ENCODE data around the gene SELL. TPM values are rescaled to one million over a fixed set of nuclear protein-coding genes. Genes with fewer than 3 reads are reported as not detected.
"Not testable (repeated sequence)": the region's sequence is repeated elsewhere in the genome, so short reads cannot be mapped to it uniquely, and the experiment has no call there.

SELL gene
- total RNA-seq, 4 donors from 2014 or later, result 2.1 to 8.2 TPM; not detected in 2

DNA sequence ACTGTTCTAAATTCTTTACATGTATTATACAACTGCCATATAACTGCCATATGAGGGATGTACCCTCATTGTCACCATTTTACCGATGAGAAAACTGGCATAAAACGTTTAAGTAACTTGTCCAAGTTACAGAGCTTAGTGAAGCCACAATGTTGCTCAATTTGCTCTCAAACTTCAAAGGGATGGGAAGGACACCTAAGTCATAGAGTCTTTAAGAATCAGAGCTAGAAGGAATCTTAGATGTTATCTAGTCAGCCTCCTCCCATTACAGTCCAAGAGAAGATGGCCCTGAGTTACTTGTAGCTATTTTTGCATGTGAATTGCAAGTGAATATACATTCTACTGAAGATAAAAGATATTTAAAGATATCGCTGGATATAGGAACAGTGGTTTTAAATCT lies 31.7 kb downstream of the SELL start:
- TF ChIP-seq EP300 (IDR thresholded peaks at IDR 0.05) (no peak), POLR2A (IDR thresholded peaks at IDR 0.05) (no peak), POLR2AphosphoS5 (IDR thresholded peaks at IDR 0.05) (no peak)
- TF ChIP-seq, protein P1, sequence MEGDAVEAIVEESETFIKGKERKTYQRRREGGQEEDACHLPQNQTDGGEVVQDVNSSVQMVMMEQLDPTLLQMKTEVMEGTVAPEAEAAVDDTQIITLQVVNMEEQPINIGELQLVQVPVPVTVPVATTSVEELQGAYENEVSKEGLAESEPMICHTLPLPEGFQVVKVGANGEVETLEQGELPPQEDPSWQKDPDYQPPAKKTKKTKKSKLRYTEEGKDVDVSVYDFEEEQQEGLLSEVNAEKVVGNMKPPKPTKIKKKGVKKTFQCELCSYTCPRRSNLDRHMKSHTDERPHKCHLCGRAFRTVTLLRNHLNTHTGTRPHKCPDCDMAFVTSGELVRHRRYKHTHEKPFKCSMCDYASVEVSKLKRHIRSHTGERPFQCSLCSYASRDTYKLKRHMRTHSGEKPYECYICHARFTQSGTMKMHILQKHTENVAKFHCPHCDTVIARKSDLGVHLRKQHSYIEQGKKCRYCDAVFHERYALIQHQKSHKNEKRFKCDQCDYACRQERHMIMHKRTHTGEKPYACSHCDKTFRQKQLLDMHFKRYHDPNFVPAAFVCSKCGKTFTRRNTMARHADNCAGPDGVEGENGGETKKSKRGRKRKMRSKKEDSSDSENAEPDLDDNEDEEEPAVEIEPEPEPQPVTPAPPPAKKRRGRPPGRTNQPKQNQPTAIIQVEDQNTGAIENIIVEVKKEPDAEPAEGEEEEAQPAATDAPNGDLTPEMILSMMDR (IDR thresholded peaks at IDR 0.05), result no peak
- no peaks in the 10 kb centered on the region for H3K9me3 ChIP-seq
- no peak overlapping the region for H3K27ac ChIP-seq
- WGBS, 2 donors (ENCODE audit: low coverage in 1 of 2), result 61 to 85% methylated on average over 3 of the region's 3 CpGs
- ATAC-seq, result no peak
- peaks cover 24% of the 10 kb centered on the region for H3K27me3 ChIP-seq
- no peaks in the 10 kb centered on the region for H3K36me3 ChIP-seq
- H3K4me3 ChIP-seq, result no peak overlapping the region
- no peaks in the 10 kb centered on the region for H3K4me1 ChIP-seq

DNA sequence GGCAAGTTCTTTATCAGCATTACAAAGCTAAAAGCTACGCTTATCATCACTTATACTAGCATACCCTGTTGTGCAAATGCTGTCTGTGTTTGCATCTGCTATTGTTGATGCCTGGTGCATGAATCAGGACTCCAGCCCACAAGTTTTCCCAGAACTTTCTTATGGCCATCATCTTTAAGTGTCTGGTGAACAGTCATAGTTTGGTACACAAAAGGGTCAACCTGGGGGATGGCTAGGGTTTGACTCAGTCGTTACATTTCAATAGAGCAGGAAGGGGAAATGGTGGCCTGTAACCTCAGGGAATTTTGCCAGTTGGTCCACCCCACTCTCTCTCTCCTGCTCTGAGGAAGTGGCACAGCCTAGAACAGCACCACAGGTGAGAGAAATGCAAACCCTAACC lies 35.4 kb downstream of the SELL start:
- no peak for ATAC-seq
- WGBS, 2 donors (ENCODE audit: low coverage in 1 of 2), result 71 to 100% methylated on average over 1 of the region's 2 CpGs

DNA sequence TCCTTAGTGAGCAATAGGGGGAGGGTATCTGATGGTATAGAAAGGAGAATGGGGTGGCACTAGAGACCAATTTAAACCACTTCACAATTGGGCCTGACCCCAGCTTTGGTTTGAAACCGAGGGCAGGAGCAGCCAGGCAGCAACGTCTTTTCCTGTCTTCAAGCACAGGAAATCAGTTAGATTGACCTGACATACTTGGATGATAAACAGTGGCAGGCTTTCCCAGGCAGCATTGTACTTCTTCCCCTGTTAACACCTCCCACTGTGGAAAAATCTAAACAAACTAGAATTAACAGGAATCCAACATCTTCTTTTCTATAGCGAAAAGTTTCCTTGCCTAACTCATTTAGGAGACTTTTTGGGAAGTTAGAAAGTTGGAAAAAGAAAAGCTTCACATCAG lies 40.6 kb downstream of the SELL start:
- TF ChIP-seq, protein P1 (IDR thresholded peaks at IDR 0.05), result no peak
- no peak for TF ChIP-seq POLR2A (IDR thresholded peaks at IDR 0.05)
- Histone ChIP-seq H3K27ac (no peak overlapping the region), H3K36me3 (no peaks in the 10 kb centered on the region), H3K9me3 (no peaks in the 10 kb centered on the region), H3K27me3 (no peaks in the 10 kb centered on the region), H3K4me1 (no peaks in the 10 kb centered on the region), H3K4me3 (no peak overlapping the region)
- 18 to 50% methylated on average over 1 to 3 of the region's 3 CpGs for WGBS, 2 donors (ENCODE audit: low coverage in 1 of 2)
- ATAC-seq, result no peak

More for the DNA sequence above, 35.4 kb downstream of the SELL start:
- Histone ChIP-seq H3K27ac (no peak overlapping the region), H3K4me3 (no peak overlapping the region), H3K27me3 (peaks cover 2% of the 10 kb centered on the region), H3K36me3 (no peaks in the 10 kb centered on the region), H3K4me1 (no peaks in the 10 kb centered on the region), H3K9me3 (no peaks in the 10 kb centered on the region)
- TF ChIP-seq EP300 (IDR thresholded peaks at IDR 0.05) (no peak), POLR2AphosphoS5 (IDR thresholded peaks at IDR 0.05) (no peak), POLR2A (IDR thresholded peaks at IDR 0.05) (no peak)
- TF ChIP-seq, protein P1 (IDR thresholded peaks at IDR 0.05), result no peak

DNA sequence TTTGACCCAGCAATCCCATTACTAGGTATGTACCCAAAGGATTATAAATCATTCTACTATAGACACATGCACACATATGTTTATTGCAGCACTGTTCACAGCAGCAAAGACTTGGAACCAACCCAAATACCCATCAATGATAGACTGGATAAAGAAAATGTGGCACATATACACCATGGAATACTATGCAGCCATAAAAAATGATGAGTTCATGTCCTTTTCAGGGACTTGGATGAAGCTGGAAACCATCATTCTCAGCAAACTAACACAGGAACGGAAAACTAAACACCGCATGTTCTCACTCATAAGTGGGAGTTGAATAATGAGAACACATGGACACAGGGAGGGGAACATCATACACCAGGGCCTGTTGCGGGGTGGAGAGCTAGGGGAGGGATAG lies 41.2 kb downstream of the SELL start:
- H3K36me3 ChIP-seq, H3K4me1 ChIP-seq, H3K9me3 ChIP-seq, H3K27me3 ChIP-seq, H3K4me3 ChIP-seq, H3K27ac ChIP-seq, ATAC-seq: not testable (repeated sequence)
- 71 to 88% methylated on average over 3 of the region's 3 CpGs for WGBS, 2 donors (ENCODE audit: low coverage in 1 of 2)

DNA sequence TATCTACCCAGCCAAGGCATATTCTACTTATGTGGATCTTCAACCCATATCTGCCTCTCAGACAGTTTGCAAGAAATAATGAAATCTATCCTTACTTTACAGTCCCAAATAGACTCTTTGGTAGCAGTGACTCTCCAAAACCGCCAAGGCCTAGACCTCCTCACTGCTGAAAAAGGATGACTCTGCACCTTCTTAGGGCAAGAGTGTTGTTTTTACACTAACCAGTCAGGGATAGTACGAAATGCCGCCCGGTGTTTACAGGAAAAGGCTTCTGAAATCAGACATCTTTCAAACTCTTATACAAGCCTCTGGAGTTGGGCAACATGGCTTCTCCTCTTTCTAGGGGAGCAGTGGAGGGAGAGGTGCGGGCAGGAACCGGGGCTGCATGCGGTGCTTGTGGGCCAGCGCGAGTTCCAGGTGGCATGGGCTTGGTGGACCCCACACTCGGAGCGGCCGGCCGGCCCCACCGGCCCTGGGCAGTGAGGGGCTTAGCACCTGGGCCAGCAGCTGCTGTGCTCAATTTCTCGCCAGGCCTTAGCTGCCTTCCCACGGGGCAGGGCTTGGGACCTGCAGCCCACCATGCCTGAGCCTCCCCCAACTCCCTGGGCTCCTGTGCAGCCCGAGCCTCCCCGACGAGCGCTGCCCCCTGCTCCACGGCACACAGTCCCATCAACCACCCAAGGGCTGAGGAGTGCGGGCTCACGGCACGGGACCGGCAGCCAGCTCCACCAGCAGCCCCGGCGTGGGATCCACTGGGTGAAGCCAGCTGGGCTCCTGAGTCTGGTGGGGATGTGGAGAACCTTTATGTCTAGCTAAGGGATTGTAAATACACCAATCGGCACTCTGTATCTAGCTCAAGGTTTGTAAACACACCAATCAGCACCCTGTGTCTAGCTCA lies 43.5 kb downstream of the SELL start:
- H3K4me3 ChIP-seq, H3K9me3 ChIP-seq, ATAC-seq, H3K27ac ChIP-seq, H3K27me3 ChIP-seq, H3K36me3 ChIP-seq, H3K4me1 ChIP-seq: not testable (repeated sequence)
- WGBS, 2 donors (ENCODE audit: low coverage in 1 of 2), result 89% methylated on average over 4 of the region's 28 CpGs; no CpG with 5 or more reads in 1 of the 2 donors

DNA sequence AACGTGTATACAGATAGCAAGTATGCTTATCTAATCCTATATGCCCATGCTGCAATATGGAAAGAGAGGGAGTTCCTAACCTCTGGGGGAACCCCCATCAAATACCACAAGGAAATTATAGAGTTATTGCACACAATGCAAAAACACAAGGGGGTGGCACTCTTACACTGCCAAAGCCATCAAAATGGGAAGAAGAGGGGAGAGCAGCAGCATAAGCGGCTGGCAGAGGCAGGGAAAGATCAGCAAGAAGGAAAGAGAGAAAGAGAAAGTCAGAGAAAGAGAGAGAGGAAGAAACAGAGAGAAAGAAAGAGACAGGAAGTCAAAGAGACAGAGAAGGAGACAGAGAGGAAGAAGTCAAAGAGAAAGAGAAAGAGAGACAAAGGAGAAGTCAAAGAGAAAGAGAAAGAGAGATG lies 44.2 kb downstream of the SELL start:
- not testable (repeated sequence) for ATAC-seq, H3K4me1 ChIP-seq, H3K27me3 ChIP-seq, H3K4me3 ChIP-seq, H3K27ac ChIP-seq, H3K36me3 ChIP-seq, H3K9me3 ChIP-seq
- 64% methylated on average over 2 of the region's 2 CpGs; no CpG with 5 or more reads in 1 of the 2 donors for WGBS, 2 donors (ENCODE audit: low coverage in 1 of 2)

DNA sequence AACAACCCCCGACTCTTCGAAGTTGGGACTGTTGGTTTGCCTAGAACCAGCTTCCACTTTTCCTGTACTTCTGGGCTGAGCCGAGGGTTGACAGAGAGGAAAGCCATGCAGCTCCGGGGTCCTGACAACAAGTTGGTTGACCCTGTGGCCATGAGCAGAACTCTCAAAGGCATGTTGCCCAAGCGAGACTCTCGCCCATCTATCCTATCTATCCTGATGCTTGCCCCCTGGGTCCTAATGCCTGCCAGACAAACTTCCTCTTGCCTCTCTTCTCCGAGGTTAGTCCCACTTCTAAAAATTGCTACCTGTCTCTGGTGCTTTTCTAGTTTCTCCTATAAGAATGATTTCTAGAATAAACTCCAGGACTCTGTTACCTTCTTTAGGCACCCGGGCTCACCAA lies 48.7 kb downstream of the SELL start:
- not testable (repeated sequence) for H3K4me1 ChIP-seq, H3K4me3 ChIP-seq, H3K27me3 ChIP-seq, H3K9me3 ChIP-seq, H3K36me3 ChIP-seq, H3K27ac ChIP-seq, ATAC-seq
- WGBS, 2 donors (ENCODE audit: low coverage in 1 of 2), result 61 to 62% methylated on average over 6 of the region's 8 CpGs

DNA sequence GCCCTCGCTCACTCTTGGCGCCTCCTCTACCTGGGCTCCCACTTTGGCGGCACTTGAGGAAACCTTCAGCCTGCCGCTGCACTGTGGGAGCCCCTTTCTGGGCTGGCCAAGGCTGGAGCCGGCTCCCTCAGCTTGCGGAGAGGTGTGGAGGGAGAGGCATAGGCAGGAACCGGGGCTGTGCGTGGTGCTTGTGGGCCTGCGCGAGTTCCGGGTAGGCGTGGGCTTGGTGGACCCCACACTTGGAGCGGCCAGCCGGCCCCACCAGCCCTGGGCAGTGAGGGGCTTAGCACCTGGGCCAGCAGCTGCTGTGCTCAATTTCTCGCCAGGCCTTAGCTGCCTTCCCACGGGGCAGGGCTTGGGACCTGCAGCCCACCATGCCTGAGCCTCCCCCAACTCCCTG lies 50.4 kb downstream of the SELL start:
- 60 to 87% methylated on average over 1 to 2 of the region's 16 CpGs for whole genome bisulfite sequencing, 2 donors (ENCODE audit: low coverage in 1 of 2)
- not testable (repeated sequence) for ATAC-seq

DNA sequence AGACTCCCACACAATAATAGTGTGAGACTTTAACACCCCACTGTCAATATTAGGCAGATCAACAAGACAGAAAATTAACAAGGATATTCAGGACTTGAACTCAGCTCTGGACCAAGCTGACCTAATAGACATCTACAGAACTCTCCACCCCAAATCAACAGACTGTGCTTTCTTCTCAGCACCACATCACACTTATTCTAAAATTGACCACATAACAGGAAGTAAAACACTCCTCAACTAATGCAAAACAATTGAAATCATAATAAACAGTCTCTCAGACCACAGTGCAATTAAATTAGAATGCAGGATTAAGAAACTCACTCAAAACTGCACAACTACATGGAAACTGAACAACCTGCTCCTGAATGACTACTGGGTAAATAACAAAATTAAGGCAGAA lies 52.6 kb downstream of the SELL start:
- H3K9me3 ChIP-seq, H3K4me1 ChIP-seq, H3K4me3 ChIP-seq, H3K36me3 ChIP-seq, ATAC-seq, H3K27ac ChIP-seq: not testable (repeated sequence)
- H3K27me3 ChIP-seq, result peaks cover 16% of the 10 kb centered on the region

More for the DNA sequence above, 50.4 kb downstream of the SELL start:
- not testable (repeated sequence) for H3K27ac ChIP-seq, H3K9me3 ChIP-seq, H3K4me1 ChIP-seq, H3K36me3 ChIP-seq, H3K4me3 ChIP-seq
- peaks cover 13% of the 10 kb centered on the region for H3K27me3 ChIP-seq
